Measurements from ENCODE around the gene PCDH9. TPM values are rescaled to one million over a fixed set of nuclear protein-coding genes. Genes with fewer than 3 reads are reported as not detected.

PCDH9 gene
- total RNA-seq, 6 experiments from 2014 or later: 1.6 to 3.9 (median 3.1) TPM

DNA sequence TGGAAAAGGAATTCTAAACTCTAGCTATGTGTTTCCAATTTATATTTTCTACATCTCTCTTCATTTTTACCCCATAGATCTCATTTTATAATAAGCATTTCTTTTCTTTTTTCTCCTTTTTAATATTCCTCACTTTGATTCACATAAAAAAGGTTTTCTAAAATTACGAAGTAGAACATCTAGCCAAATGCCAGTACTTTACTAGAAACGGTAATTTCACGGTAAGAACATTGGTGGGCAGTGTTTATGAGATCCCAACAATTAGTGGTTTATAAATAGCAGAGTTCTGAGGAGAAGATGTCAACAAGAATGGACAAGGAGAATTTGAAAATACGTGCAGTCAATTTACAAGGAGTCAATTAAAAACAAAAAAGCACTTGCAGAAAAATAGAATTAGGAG lies 94.8 kb downstream of the PCDH9 start:
- Histone ChIP-seq H3K36me3 (no peaks in the 10 kb centered on the region), H3K9me3 (no peaks in the 10 kb centered on the region), H3K4me3 (no peak overlapping the region), H3K27me3 (no peaks in the 10 kb centered on the region), H3K27ac (no peak overlapping the region), H3K4me1 (no peaks in the 10 kb centered on the region)
- 77% methylated on average over 4 of the region's 4 CpGs for WGBS (ENCODE audit: insufficient coverage, low coverage, low lambda C conversion rate, missing lambda C conversion rate)
- intact Hi-C loops (cut with DNase I): no loop called here
- no peak for DNase-seq
- ATAC-seq: no peak
- no peak for TF ChIP-seq POLR2A (IDR thresholded peaks at IDR 0.05)
- TF ChIP-seq, protein P1, sequence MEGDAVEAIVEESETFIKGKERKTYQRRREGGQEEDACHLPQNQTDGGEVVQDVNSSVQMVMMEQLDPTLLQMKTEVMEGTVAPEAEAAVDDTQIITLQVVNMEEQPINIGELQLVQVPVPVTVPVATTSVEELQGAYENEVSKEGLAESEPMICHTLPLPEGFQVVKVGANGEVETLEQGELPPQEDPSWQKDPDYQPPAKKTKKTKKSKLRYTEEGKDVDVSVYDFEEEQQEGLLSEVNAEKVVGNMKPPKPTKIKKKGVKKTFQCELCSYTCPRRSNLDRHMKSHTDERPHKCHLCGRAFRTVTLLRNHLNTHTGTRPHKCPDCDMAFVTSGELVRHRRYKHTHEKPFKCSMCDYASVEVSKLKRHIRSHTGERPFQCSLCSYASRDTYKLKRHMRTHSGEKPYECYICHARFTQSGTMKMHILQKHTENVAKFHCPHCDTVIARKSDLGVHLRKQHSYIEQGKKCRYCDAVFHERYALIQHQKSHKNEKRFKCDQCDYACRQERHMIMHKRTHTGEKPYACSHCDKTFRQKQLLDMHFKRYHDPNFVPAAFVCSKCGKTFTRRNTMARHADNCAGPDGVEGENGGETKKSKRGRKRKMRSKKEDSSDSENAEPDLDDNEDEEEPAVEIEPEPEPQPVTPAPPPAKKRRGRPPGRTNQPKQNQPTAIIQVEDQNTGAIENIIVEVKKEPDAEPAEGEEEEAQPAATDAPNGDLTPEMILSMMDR (IDR thresholded peaks at IDR 0.05): no peak

DNA sequence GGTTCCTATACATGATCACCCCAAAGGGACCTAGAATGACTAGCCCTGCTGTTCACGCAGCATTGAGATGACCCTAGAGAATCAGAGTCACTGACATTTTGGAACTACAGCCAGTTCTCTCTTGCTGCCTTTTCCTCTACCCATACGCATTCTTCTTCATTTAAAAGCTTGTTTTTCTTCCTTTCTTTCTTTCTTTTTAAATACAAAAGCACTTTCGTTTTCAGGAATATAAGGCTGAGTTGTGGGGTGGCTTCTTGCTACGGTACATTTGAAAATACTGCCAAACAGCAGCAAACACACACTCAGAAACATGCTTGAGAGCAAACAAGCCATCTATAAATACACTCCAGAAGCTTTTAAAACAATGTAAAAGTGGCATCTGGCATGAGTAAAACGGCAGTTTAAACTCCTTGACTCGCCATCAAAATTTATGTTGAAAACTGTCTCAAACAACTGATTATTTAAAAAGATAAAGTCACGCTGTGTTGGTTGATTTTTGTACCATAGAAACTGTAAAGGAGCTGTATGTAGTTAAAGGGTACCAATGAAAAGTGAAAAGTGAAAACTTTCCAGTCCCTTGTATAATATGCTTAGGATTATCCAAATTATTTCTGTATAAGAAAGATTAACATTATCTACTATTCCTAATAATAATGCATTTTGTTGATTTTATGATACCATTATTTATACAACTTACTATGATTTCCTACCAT lies 95.6 kb downstream of the PCDH9 start:
- Histone ChIP-seq H3K4me3 (peak overlapping the region in 1 of 3 donors; percentile 19), H3K27ac (peak overlapping the region in 2 of 3 donors; percentile 25 to 28), H3K36me3 (no peaks in the 10 kb centered on the region), H3K27me3 (no peaks in the 10 kb centered on the region), H3K4me1 (no peaks in the 10 kb centered on the region), H3K9me3 (no peaks in the 10 kb centered on the region)
- WGBS (ENCODE audit: insufficient coverage, low coverage, low lambda C conversion rate, missing lambda C conversion rate): 12% methylated on average over 7 of the region's 7 CpGs
- TF ChIP-seq, protein P1 (IDR thresholded peaks at IDR 0.05): no peak
- TF ChIP-seq POLR2A (IDR thresholded peaks at IDR 0.05): peak; percentile 27
- intact Hi-C loops (cut with DNase I): no loop called here
- DNase-seq (no peak), ATAC-seq (peak in 3 of 4 donors; percentile 47 to 74 (median 59))

DNA sequence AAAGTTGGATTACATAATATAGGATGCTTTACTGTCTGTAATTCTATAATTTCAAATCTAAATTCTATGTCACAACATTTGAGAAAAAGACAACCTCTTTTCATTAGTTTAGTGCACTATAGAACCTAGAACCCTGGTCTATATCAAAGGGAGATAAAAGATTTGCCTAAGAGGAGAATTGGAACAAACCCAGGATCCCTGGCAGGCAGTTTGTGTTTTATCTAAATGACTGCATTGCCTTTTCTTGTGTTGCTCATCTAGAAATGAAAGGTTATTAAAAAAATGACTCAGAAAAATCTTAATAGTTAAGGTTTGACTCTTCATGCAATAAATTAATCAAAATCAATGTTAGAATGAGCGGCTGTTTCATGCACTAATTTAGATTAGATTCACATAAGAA lies 96.7 kb downstream of the PCDH9 start:
- no peaks in the 10 kb centered on the region for H3K9me3 ChIP-seq
- TF ChIP-seq, protein P1 (IDR thresholded peaks at IDR 0.05): no peak
- TF ChIP-seq POLR2A (IDR thresholded peaks at IDR 0.05): no peak
- intact Hi-C loops (cut with DNase I): no loop called here
- H3K27ac ChIP-seq: no peak overlapping the region
- ATAC-seq: no peak
- H3K36me3 ChIP-seq: no peaks in the 10 kb centered on the region
- DNase-seq: no peak
- no peak overlapping the region for H3K4me3 ChIP-seq
- no peaks in the 10 kb centered on the region for H3K4me1 ChIP-seq
- 87% methylated on average over 1 of the region's 1 CpG for WGBS (ENCODE audit: insufficient coverage, low coverage, low lambda C conversion rate, missing lambda C conversion rate)
- no peaks in the 10 kb centered on the region for H3K27me3 ChIP-seq

DNA sequence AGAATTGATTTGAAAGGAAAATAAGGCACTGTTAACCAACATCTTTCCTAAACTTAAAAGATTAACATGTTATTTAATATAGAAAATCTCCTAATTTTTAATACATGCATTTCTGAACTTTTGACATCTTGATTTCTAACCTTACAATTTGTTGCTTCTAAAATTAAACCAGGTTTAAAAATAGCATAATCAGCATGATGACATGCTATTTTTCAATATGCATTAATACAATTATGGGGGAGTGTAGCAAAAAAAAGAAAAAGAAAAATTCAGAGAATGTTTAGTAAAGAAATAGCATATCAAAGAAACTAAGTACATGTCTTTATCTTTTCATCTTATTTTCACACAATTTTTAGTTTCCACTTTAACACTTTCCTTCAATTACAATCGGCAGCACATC lies 98.7 kb downstream of the PCDH9 start:
- DNase-seq (no peak), ATAC-seq (no peak)
- H3K4me1 ChIP-seq: no peaks in the 10 kb centered on the region
- H3K9me3 ChIP-seq: no peaks in the 10 kb centered on the region
- TF ChIP-seq POLR2A (IDR thresholded peaks at IDR 0.05): no peak
- TF ChIP-seq, protein P1 (IDR thresholded peaks at IDR 0.05): no peak
- intact Hi-C loops (cut with DNase I): no loop called here
- no peak overlapping the region for H3K27ac ChIP-seq
- no peaks in the 10 kb centered on the region for H3K36me3 ChIP-seq
- WGBS (ENCODE audit: insufficient coverage, low coverage, low lambda C conversion rate, missing lambda C conversion rate): 88% methylated on average over 1 of the region's 1 CpG
- H3K27me3 ChIP-seq: no peaks in the 10 kb centered on the region
- H3K4me3 ChIP-seq: no peak overlapping the region

Data from right lobe of liver (tissue), 6 donors.